ENCODE measurements around the gene PARP3.

PARP3 gene

DNA sequence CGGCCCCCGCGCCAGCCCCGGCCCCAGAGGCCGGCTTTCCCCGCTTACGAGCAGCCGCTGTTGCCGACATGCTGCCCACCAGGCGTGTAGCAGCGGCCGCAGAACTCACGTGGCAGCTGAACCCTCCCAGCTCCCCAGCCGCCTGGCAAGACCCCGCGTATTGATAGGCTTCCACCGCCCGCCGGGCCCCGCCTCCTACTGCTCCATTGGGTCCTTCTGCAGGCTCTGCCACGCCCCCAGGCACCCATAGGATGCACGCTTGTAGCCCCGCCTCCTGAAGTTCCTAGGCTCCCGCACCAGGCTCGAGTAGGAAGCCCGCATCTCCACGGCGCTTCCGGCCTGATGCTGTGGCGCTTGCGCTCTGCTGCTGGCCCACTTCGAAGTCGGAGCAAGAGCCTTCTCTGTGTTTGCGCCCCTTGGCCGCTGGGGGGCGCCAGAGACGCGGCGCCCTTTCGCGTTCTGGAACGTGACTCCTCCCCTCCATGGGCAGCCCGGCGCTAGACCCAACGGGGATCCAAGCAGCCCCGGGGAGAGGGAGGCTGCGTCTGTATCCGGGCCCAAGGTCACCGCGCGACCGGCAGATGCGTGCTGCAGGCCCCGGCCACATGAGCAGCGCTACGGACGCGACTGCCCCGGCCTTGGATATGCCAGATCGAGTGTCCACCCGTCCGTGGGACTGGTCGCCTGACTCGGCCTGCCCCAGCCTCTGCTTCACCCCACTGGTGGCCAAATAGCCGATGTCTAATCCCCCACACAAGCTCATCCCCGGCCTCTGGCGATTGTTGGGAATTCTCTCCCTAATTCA is at the start of gene PARP3, which contains the start of gene RRP9:
Gene PARP3, plus strand, starts transcription at position 566 of the 805 bp plus-strand sequence. CDS start 993 bp downstream, outside the sequence.
Gene RRP9, minus strand, starts transcription at position 107 of the 805 bp plus-strand sequence. Its CDS starts 37 bp downstream, at position 70.
- TF ChIP-seq, protein P1, sequence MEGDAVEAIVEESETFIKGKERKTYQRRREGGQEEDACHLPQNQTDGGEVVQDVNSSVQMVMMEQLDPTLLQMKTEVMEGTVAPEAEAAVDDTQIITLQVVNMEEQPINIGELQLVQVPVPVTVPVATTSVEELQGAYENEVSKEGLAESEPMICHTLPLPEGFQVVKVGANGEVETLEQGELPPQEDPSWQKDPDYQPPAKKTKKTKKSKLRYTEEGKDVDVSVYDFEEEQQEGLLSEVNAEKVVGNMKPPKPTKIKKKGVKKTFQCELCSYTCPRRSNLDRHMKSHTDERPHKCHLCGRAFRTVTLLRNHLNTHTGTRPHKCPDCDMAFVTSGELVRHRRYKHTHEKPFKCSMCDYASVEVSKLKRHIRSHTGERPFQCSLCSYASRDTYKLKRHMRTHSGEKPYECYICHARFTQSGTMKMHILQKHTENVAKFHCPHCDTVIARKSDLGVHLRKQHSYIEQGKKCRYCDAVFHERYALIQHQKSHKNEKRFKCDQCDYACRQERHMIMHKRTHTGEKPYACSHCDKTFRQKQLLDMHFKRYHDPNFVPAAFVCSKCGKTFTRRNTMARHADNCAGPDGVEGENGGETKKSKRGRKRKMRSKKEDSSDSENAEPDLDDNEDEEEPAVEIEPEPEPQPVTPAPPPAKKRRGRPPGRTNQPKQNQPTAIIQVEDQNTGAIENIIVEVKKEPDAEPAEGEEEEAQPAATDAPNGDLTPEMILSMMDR (IDR thresholded peaks at IDR 0.05), result peak; percentile 98

GRCh38 chr3:51894391-51894790 is 47.8 kb upstream of the PARP3 start:
- TF ChIP-seq, protein P1 (IDR thresholded peaks at IDR 0.05), result no peak

GRCh38 chr3:51894939-51895338 is 47.2 kb upstream of the PARP3 start:
- TF ChIP-seq, protein P1 (IDR thresholded peaks at IDR 0.05), result no peak

DNA sequence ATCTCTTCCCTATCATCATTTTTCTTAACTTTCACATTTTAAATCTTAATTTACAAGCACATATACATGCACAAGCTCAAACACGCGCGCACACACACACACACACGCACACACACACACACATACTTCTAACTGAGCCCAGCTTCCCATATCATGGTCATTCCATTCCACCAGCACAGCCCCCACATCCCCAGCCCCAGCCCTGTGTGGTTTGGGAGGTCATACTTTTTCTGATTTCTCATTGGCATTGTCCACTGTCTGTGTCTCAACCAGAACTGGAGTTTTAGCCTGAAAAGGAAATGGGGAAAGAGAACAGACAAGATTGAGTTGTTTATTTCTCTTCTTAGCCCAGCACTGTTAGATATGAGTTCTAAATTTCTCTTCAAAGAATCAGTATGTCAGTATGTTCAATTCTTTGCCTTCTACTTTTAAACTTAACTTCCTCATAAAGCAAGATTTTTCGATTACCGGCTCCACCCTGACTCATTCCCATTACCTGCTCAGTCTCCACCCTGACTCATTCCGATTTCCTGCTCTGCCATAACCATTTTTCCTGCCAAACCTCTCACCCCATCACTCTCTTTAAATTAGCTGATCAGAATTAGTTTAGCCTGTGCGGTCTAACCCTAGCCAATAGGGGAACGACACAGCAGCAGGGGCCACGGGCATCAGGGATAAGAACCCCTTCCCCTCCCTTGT is 45.4 kb upstream of the PARP3 start:
- TF ChIP-seq, protein P1 (IDR thresholded peaks at IDR 0.05), result no peak

DNA sequence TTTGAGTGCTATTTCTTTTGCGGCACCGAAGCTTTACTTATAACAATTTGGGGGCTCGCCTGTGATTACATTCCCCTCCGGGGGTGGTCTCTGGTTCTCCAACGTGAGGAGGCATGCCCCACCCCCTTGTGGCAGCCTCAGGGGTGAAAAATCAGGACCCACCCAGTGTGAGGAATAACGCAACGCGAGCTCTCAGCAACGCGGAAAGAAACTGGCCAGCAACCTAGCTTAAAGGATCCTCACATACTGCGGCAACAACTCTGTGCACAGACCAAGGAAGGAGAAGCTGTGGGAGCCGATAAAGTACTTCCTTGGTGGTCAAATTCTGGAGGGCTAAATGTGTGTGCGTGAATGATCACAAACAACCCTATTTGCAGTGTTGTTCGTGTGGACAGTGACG is 44.8 kb upstream of the PARP3 start:
- TF ChIP-seq, protein P1 (IDR thresholded peaks at IDR 0.05), result no peak

DNA sequence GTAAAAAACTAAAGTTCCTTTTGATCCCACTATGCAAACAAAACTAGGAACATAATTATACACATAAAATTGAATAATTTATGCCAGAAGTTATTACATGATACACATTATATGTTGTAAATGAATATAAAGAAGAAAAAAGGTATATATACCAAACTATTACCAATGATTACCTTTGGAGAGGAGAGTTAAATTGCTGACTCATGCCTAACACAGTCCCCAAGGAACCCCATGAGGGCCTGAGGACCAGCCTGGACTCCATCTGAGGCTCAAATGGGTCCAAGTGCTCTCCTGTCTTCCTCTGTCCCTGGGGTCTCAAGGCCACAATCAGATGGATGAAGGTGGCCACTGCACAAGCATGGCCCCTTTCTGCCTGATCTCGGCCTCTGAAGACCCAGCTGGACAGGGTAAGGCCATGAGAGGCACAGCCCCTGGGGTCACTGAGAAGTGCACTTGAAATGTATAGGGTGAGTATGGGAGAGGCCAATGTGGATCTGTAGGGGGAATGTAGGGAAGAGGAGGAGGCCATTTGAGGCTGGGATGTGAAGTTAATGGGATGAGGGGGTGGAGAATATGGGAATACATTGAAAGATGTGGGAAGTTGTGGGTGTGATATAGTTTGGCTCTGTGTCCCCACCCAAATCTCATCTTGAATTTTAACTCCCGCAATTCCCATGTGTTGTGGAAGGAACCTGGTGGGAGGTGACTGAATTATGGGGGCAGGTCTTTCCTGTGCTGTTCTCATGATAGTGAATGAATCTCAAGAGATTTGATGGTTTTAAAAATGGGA is 37.9 kb upstream of the PARP3 start:
- TF ChIP-seq, protein P1 (IDR thresholded peaks at IDR 0.05), result no peak

DNA sequence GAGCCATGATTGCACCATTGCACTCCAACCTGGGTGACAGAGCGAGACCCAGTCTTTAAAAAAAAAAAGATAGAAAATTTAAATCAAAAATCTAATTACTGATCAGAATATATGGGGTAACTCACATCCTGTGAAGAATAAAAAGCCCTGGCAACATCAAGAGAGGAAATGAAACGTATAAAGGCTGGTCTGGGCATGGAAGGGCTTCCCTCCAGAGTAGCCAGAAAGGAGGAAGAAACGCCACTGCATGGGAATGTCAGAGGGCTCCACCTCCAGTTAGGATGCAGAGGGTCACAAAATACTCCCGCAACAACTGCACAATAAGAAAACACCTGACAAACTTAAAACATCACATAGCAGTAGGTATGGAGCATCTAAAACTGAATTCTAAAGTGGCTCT is 34.1 kb upstream of the PARP3 start:
- TF ChIP-seq, protein P1 (IDR thresholded peaks at IDR 0.05), result no peak

Measured in LNCAP (cell line).